GM12892 (cell line): ENCODE results near the gene USF1.

Experiments used
- POLR2A ChIP-seq: IDR thresholded peaks from 2 replicates; pipeline ENCODE4 v1.6.1; 2011; ENCODE audit warnings: low read depth, low read length, control low read depth
- POLR2AphosphoS5 ChIP-seq: IDR thresholded peaks from 2 replicates; pipeline ENCODE4 v1.6.1; 2011; ENCODE audit warnings: low read depth, low read length, control low read depth
- TAF1 ChIP-seq: IDR thresholded peaks from 2 replicates; pipeline ENCODE4 v1.6.1; 2011; ENCODE audit warnings: low read depth, mild to moderate bottlenecking, control low read depth, low read length, borderline replicate concordance

DNA sequence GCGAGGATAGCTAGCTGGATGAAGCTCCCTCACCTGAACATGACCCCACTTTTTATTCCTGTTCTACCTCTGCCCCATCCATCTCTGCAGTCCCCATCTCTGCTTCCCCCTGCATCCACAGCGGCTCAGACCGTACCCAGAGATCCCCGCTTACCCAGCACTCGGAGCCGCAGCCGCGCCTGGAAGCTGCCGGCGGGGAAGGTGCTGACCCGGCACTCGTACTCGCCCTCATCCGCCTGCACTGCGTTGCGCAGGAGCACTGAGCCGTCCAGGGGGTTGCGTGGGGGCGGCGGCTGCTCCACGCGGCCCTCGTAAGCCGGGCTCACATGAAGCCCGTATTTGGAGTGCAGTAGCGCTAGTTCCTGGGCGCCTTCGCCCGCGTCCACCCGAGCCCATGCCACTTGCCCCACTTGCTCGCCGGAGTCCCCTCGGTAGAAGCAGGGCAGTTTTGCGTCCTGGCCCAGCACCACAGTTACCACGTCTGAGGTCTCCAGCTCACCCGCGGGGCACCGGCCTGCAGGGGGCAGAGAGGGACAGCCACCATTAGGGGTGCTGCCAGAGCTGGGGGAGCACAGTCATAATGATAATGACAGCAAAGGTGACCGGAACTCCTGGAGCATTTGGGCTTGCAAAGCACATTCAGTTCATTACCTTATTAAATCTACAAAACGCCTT, 33.8 kb upstream of the USF1 start:
- no peak for TF ChIP-seq POLR2AphosphoS5
- no peak for TF ChIP-seq TAF1
- TF ChIP-seq POLR2A, result no peak
